HFF-Myc (cell line): Measurements from ENCODE around the gene ZNF664.

Experiments
- DNase-seq: peaks from one replicate; pipeline ENCODE4 v3.0.0-alpha.2; 2011; ENCODE audit warnings: low read depth; ENCODE audit errors: extremely low read depth
- H3K4me3 ChIP-seq: replicated peaks from 2 replicates; pipeline ENCODE4 v1.5.1; 2011; ENCODE audit warnings: low read depth, mild to moderate bottlenecking, control low read depth, low read length
- CTCF ChIP-seq: IDR thresholded peaks from 2 replicates; pipeline ENCODE4 v1.5.1; 2012; ENCODE audit warnings: mild to moderate bottlenecking, low read depth, low read length, control low read depth; ENCODE audit errors: missing control alignments

ZNF664 gene

GRCh38 chr12:123960029-123960735 is 12.8 kb upstream of the ZNF664 start:
- no peak overlapping the region for H3K4me3 ChIP-seq
- no peak for DNase-seq

GRCh38 chr12:123960856-123961255 is 12.2 kb upstream of the ZNF664 start:
- no peak for TF ChIP-seq CTCF
- no peak overlapping the region for H3K4me3 ChIP-seq
- peak; percentile 25 for DNase-seq

More at GRCh38 chr12:123960029-123960735, 12.8 kb upstream of the ZNF664 start:
- no peak for TF ChIP-seq CTCF

GRCh38 chr12:123961585-123962345 is 11.2 kb upstream of the ZNF664 start:
- TF ChIP-seq CTCF, result no peak
- no peak for DNase-seq
- no peak overlapping the region for H3K4me3 ChIP-seq

DNA sequence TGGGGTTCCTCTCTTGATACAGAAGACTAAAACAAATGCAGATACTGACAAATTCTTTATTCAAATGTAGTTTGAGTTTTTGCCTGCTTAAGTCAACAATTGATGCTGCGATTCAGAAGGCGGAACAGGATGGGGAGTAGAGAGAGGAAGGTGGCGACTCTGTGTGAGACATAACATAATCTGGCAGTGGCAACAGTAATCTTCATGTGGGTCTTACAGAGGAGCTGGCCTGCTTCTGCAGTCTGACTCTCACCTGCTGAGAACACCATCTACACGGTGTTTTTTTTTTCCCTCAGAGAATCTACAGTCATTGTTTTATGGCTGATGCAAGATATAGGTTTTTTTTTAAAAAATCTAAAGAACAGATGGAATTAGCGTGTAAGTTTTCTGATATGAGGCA is 10.5 kb upstream of the ZNF664 start:
- H3K4me3 ChIP-seq, result no peak overlapping the region
- TF ChIP-seq CTCF, result no peak
- DNase-seq, result no peak

- no peak for DNase-seq
- TF ChIP-seq CTCF, result no peak
- H3K4me3 ChIP-seq, result no peak overlapping the region
Observed at GRCh38 chr12:123963821-123964220, 9.2 kb upstream of the ZNF664 start.

DNA sequence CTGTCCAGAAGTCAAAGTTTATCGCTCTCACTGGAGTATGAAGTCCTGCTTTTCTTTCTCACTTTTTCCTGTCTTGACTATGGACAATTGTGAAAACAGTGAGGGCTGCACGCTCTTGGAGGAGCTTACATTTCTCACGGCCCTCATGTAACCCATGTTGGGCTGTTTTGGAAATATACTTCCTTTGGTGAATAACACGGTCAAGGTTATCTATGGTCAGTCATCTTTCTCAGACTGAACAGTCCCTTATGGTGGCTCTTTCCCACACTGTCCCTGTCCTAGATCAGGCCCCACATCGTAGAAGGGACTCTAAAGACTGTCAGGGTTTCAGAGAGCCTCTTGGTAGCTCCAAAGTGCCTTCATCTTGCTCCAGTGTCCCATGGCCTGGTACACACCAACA is 7.6 kb upstream of the ZNF664 start:
- H3K4me3 ChIP-seq, result no peak overlapping the region
- TF ChIP-seq CTCF, result no peak
- DNase-seq, result no peak

DNA sequence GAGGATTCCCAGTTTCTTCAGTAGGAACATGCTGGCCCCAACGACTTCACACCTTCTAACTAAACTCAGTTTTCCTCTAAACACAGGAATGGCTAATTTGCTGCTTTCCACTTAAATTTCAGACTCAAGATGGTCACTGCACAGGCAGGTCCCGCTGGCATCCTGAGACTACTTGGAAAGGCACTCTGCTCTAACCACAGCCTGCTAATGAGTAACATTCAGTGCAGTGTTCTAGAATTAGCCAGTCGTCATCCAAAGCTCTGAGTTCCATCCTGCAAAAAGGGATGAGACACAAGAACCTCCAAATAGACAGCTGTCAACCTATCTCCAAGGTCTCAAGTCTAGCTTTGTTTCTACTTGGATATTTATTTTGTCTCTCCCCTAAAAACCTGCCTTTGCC is 6.4 kb upstream of the ZNF664 start:
- no peak for TF ChIP-seq CTCF
- DNase-seq, result peak; percentile 17
- H3K4me3 ChIP-seq, result no peak overlapping the region
